M059J (cell line): ENCODE measurements around the gene COLEC11. TPM values are rescaled to one million over a fixed set of nuclear protein-coding genes. Genes with fewer than 3 reads are reported as not detected.

Experiments used
- DNase-seq: peaks from one replicate; pipeline ENCODE4 v3.0.0-alpha.2; 2012; ENCODE audit warnings: low read depth
- total RNA-seq: library from RNA; depleted of rRNA; stranded (reverse); fragments of >200 nt; shearing (Covaris generic); gene quantifications from 2 replicates; pipeline ENCODE4 v1.2.3, GENCODE V29; 2014

Gene COLEC11
- total RNA-seq, 1 experiment from 2014 or later = 0.10 TPM

DNA sequence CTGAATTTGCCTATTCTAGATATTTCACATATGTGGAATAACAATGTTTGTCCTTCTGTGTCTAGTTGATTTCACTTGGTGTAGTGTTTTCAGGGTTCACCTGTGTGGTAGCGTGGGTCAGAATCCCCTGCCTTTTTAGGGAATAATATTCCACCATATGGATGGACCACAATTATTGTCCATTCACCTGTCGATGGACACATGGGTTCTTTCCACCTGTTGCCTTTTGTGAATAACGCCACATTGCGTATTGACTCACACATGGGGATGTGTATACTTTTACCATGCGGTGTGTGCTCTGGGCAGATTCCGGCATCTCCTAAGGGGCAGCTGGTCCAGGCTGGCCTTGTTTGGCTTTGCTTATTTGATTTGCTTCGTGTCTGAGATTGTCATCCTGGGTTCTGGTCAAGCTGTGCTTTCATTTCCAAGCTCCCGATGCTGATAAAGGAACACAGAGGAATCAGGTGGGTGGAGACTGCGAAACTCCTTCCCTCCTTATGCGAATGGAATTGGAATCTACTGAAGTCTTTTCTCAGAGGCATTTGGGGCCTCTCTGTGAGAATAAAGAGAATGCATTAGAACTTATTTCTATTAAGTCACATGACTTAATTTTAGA lies 44.2 kb downstream of the COLEC11 start:
- DNase-seq = no peak

- DNase-seq = no peak
Measured at GRCh38 chr2:3639653-3640052, 44.7 kb downstream of the COLEC11 start.

DNA sequence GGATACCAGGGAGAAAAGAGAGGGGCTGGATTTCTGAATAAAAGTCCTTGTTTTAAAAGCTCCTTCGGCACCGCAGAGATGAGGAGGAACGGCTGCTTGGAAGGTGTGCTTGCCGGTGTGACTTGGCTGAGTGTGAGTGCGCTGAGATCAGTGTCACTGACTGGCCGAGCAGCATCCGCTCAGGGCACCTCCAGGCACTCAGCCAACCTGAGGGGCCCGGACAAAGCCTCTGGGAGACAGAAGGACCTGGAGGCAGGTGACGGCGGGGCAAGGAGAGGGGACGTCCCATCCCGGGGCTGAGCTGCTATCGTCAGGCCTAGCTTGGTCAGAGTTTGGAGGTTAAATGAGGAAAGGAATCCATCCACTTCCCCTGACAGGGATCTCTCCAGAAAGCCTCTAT lies 46.3 kb downstream of the COLEC11 start:
- DNase-seq = no peak

GRCh38 chr2:3641841-3642421 lies 47.0 kb downstream of the COLEC11 start:
- no peak for DNase-seq

GRCh38 chr2:3642521-3643215 lies 47.8 kb downstream of the COLEC11 start:
- DNase-seq = no peak

GRCh38 chr2:3643371-3644245 lies 48.7 kb downstream of the COLEC11 start:
- no peak for DNase-seq

GRCh38 chr2:3644246-3644525 lies 49.3 kb downstream of the COLEC11 start:
- no peak for DNase-seq

DNA sequence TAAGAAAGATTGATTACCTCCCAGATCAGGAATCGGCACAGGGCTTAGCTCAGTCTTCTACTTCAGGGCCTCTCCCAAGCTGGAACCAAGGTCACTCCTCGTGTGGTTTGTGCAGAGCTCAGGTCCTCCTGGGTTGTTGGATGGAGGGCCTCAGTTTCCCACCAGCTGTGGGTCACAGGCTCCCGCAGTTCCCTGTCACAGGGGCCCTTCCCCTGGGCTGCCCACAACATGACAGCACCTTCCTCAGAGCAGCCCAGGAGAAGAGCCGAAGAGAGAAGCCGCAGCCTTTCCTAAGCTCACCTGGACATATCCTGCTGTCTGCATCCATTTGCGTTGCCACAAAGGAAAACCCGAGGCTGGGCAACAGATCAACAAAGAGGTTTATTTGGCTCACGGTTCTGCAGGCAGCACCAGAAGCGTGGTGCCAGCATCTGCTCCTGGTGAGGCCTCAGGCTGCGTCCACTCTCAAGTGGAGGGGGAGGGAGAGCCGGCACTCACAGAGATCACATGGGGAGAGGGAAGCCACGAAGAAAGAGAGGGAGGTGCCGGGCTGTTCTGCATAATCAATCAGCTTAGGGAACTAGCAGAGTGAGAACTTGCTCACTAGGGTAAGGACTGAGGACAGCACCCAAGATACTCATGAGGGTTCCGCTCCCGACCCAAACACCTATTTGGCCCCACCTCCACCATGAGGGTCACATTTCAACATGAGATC lies 50.1 kb downstream of the COLEC11 start:
- no peak for DNase-seq

GRCh38 chr2:3645745-3646389 lies 51.0 kb downstream of the COLEC11 start:
- DNase-seq = no peak

GRCh38 chr2:3646446-3646845 lies 51.5 kb downstream of the COLEC11 start:
- no peak for DNase-seq

- DNase-seq = no peak
Measured at GRCh38 chr2:3647246-3647645, 52.3 kb downstream of the COLEC11 start.

GRCh38 chr2:3647831-3648651 lies 53.1 kb downstream of the COLEC11 start:
- DNase-seq = no peak

DNA sequence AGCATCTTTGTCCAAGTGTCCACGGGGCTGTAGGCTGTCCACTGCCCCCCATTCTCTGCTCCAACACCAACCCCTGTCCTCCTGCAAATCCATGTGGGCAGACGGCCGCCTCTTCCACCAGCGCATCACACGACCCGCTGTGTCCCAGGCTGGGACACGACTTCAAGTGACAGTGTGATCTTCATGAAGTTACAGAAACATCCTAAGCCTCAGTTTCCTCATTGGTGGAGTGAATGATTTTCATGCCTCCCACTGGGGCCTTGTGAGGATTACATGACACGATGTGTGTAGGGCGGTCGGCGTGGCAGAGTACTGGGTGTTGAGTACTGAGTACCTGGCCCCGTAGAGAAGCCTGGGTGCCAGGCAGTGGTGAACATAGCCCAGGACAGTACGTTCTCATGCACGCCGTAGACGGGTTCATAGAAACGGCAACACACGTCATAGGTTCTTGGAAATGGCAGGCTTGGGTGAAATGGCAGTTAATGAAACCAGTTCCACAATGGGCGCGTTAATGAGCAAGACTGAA lies 53.8 kb downstream of the COLEC11 start:
- DNase-seq = no peak

- DNase-seq = no peak
Measured at GRCh38 chr2:3649581-3649980, 54.7 kb downstream of the COLEC11 start.

DNA sequence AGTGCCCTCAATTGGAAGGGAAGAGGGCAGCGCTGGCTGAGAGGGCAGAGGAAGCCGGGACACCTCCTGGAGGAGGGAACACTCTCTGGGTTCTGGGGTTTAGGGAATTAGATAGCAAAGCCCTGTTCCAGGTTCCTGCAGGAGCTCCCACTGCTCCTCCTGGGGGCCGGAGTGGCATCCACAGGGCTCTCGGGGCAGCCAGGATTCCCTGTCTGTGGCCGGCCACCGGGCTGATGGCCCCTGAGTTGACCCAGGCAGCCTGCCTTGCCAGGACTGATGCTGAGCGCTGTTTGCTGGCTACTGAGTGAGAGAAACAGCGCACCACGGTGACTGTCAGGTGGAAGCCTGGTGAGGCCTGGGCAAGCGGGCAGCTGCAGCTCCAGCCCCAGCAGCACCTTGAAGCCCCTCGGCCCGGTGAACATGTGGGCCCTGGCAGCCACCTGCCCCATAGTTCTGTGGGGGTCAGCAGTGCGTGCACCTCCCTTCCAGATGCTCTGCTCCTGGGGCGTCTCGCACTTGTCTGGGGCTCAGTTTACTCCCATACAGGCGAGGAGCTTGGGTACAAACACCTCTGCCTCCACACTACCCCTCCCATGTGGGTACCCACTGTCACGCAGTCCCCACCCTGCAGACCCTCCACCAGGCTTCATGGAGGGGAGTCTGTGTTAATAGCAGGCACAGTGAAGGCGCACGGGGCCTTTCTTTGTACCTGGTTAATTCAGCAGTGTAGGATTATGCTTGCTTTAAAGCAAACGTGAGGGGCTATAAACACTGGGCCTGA lies 55.4 kb downstream of the COLEC11 start:
- DNase-seq = no peak

DNA sequence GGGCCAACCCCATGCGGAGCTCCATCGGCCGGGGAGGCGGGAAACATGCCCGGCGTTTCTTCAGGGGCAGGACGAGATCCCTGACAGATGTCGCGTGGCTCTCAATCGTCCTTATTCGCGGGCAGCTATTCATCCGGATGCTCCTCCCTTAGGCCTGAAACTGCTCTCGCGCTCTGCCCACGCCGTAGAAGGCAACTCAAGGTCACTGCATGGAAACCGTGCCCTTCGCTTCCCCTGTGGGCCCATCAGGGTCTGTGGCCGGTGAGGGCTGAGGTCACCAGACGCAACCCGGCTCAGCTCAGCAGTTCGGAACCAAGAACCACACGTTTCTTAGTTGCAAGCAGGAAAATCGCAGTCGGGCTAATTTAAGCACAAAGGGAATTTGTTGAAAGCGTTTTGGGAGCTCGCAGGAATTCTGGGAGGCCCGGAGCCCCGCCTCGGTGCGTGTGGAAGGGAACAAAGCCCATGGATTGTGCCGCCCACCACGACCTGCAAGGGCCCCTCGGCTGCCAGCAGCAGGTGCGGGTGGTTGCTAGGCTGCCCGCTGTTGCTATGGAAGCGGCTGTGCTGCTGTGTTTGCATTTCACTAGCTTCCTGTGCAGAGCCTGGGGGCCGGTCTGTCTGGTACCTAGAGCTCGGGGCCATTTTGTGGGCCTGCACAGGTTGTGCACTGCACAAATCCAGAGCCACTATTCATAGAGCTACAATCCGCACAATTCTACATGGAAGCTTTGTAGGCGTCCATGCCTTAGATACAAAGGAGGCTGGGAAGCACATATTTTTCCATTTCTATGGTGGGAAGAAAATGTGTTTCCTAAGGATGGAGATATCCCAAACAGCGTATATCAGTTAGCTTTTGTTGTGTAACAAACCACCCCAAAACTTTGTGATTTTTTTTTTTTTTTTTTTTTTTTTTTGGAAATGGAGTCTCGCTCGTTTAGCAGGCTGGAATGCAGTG lies 57.1 kb downstream of the COLEC11 start:
- peak; percentile 36 for DNase-seq

DNA sequence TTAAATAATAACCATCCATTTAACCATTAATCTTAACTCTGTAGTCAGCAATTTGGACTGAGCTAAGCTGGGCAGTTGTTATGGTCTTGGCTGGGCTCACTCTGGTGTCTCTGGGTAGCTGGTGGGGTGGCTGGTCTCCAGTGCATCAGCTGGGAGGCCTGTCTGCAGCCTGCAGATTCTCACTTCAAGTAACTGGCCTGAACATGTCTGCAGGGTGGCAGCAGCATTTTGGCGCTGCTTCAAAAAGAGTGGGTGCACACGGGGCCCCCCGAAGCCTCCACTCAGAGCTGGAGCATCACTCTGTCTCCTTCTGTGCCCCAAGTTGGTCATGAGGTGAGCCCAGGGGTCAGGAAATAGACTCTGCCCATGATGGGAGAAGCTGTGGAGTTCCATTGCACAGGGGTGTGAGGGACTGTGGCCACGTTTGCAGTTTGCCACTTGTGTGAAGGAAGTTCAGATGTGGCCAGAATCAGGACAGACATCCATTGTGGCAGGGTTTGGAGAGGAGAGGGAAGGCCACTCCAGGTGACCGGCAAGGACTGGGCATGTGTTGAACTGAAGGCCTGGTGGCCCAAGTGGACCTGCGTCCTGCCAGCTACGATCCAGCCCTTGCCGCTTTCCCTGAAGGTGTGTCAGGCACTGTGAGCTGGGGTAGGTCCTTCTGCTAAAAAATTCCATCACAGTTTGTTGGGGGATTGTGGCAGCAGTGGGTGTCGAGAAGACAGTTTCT lies 58.1 kb downstream of the COLEC11 start:
- DNase-seq = no peak

GRCh38 chr2:3654011-3654410 lies 59.1 kb downstream of the COLEC11 start:
- DNase-seq = no peak
